GM19372 (cell line): ENCODE data around the gene JMY.
"Not testable (repeated sequence)": the region's sequence is repeated elsewhere in the genome, so short reads cannot be mapped to it uniquely, and the experiment has no call there.

Experiments used
- ATAC-seq: cut with Tn5 transposase; IDR thresholded peaks from one replicate; pipeline ENCODE4 v1.9.1; 2021; ENCODE audit warnings: mild to moderate bottlenecking, low read depth, moderate library complexity; ENCODE audit not compliant: unreplicated experiment

JMY gene

GRCh38 chr5:79236362-79236969, 535 bp downstream of the JMY start:
- ATAC-seq, result peak; percentile 22

GRCh38 chr5:79236970-79237739, 1.2 kb downstream of the JMY start:
- ATAC-seq, result peak; percentile 27

- no peak for ATAC-seq
Measured at GRCh38 chr5:79237740-79238560, 2.0 kb downstream of the JMY start.

GRCh38 chr5:79240561-79240960, 4.6 kb downstream of the JMY start:
- ATAC-seq, result no peak

- no peak for ATAC-seq
Measured at GRCh38 chr5:79241535-79241979, 5.6 kb downstream of the JMY start.

- ATAC-seq, result no peak
Measured at GRCh38 chr5:79242242-79243039, 6.5 kb downstream of the JMY start.

GRCh38 chr5:79243224-79243623, 7.3 kb downstream of the JMY start:
- ATAC-seq, result no peak

GRCh38 chr5:79254067-79254466, 18.1 kb downstream of the JMY start:
- not testable (repeated sequence) for ATAC-seq

- ATAC-seq, result no peak
Measured at GRCh38 chr5:79255786-79256557, 20.0 kb downstream of the JMY start.

GRCh38 chr5:79256563-79256962, 20.6 kb downstream of the JMY start:
- no peak for ATAC-seq

GRCh38 chr5:79257314-79257713, 21.4 kb downstream of the JMY start:
- no peak for ATAC-seq

- no peak for ATAC-seq
Measured at GRCh38 chr5:79258801-79259200, 22.9 kb downstream of the JMY start.

- no peak for ATAC-seq
Measured at GRCh38 chr5:79259383-79259782, 23.5 kb downstream of the JMY start.

GRCh38 chr5:79259810-79260209, 23.9 kb downstream of the JMY start:
- ATAC-seq, result no peak

- no peak for ATAC-seq
Measured at GRCh38 chr5:79261897-79262296, 26.0 kb downstream of the JMY start.

GRCh38 chr5:79263290-79263689, 27.4 kb downstream of the JMY start:
- ATAC-seq, result no peak

- no peak for ATAC-seq
Measured at GRCh38 chr5:79267180-79267579, 31.2 kb downstream of the JMY start.

GRCh38 chr5:79269733-79270166, 33.8 kb downstream of the JMY start:
- ATAC-seq, result no peak

- no peak for ATAC-seq
Measured at GRCh38 chr5:79273341-79273740, 37.4 kb downstream of the JMY start.

- no peak for ATAC-seq
Measured at GRCh38 chr5:79284846-79285245, 48.9 kb downstream of the JMY start.
